Measurements from ENCODE around the gene EPHX1.

GRCh38 chr1:225818229-225818628, 8.3 kb downstream of the EPHX1 start:
- TF ChIP-seq CTCF (IDR thresholded peaks at IDR 0.05): no peak
- TF ChIP-seq POLR2A (IDR thresholded peaks at IDR 0.05; ENCODE audit: low read depth): no peak
- TF ChIP-seq POLR2AphosphoS5 (IDR thresholded peaks at IDR 0.05): no peak
- TF ChIP-seq EP300 (IDR thresholded peaks at IDR 0.05): no peak
